HG02642 (cell line): ENCODE results near the gene YTHDF1.

ENCODE experiments used
- ATAC-seq: cut with Tn5 transposase; IDR thresholded peaks from one replicate; pipeline ENCODE4 v1.9.1; 2021; ENCODE audit warnings: mild to moderate bottlenecking; ENCODE audit not compliant: unreplicated experiment, poor library complexity

The YTHDF1 gene

DNA sequence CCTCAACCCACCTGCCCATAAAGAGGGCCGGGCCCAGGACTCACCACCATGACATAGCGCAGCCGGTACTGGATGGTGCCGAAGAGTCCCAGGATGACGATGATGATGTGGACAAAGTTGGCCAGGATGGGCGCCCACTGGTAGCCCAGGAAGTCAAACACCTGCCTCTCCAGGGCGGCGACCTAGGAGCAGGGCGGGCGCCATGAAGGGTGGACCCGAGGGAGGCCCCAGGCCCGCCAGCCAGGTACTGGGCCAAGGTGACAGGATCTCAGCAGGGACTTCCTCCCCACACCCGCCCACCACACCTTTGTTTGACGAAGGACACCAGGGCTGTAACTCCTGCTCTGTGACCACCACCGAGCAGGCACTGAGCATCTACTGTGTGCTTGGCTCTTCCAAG, 34.0 kb upstream of the YTHDF1 start:
- no peak for ATAC-seq

- no peak for ATAC-seq
Measured at GRCh38 chr20:63248835-63249591, 33.1 kb upstream of the YTHDF1 start.

- no peak for ATAC-seq
Measured at GRCh38 chr20:63247671-63248228, 31.8 kb upstream of the YTHDF1 start.

- no peak for ATAC-seq
Measured at GRCh38 chr20:63246490-63247288, 30.8 kb upstream of the YTHDF1 start.

GRCh38 chr20:63244468-63244867, 28.5 kb upstream of the YTHDF1 start:
- no peak for ATAC-seq

DNA sequence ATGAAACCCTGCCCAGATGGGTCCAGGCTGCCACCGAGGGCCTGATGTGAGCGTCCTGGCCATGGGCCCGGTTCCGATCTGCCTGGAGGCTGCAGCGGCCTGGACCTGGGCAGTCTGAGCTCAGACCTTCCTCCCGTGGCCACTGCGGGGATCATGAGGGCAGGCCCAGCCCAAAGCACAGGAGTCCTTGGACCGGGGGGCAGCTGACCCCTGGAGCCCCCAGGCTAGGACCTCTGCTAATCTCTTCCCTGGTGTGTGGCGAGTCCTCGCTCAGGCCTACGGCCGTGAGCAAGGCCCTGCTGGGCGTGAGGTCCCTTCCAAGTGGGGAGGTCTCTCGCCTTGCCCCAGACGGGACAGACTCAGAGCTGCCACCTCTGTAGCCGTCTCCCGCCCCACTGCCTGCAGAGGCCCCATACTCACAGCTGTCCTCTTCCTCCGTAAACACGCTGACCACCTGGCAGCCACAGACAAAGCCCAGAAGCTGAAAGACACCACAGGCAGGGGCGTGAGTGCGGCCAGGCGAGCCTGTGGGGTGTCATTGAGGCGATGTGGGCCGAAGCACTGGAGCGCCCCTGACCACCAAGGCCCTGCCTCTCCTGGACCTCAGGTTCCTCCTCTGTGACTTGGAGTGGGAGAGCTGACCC, 27.8 kb upstream of the YTHDF1 start:
- ATAC-seq: no peak

DNA sequence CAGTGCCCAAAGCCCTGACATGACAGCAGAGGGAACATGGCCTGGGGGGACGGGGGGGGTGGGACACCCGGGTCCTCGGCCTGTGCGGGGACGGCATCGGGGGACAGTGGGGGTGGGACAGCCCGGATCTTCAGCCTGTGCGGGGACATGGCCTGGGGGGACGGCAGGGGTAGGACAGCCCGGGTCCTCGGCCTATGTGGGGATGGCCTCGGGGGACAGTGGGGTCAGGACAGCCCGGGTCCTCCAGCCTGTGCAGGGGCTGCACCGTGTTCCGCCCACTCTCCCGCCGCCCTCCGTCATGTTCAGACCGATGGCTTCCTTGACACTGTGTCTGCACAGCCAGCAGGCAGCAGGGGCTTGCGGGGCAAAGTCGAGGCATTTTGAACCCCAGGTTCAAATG, 26.8 kb upstream of the YTHDF1 start:
- ATAC-seq: no peak

DNA sequence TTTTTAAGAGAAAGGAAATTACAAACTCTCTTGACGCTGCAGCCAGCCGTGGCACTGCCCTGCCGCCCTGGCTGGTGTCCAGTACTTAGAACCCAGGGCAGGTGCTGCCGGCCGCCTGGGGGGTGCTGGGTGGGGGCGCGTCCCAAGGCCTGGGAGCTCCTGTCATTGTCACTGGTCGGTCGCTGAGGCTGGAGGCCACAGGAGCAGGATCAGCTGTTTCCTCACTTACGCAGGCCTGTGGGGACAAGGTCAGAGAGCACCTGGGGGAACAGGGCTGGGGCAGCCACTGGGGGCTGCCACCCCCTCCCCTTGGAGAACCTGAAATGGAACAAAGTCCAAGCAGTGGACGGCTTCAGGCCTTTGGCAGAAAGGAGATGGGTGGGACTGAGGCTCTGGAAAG, 25.3 kb upstream of the YTHDF1 start:
- ATAC-seq: no peak

- ATAC-seq: no peak
Measured at GRCh38 chr20:63240004-63240403, 24.1 kb upstream of the YTHDF1 start.

DNA sequence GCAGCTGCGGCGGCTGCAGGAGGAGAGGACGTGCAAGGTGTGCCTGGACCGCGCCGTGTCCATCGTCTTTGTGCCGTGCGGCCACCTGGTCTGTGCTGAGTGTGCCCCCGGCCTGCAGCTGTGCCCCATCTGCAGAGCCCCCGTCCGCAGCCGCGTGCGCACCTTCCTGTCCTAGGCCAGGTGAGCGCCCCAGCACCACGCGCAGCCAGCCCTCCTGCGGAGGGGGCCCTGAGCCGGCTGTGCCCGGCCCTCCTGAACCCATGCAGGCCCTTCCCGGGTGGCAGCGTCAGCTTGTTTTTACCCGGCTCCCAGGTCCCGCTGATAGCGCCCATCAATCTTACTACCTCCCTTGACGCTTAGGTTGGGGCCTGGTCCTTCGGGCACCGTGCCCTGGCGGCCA, 23.5 kb upstream of the YTHDF1 start:
- no peak for ATAC-seq

- no peak for ATAC-seq
Measured at GRCh38 chr20:63238514-63239125, 22.7 kb upstream of the YTHDF1 start.

GRCh38 chr20:63238031-63238430, 22.1 kb upstream of the YTHDF1 start:
- ATAC-seq: no peak

- no peak for ATAC-seq
Measured at GRCh38 chr20:63236116-63236837, 20.3 kb upstream of the YTHDF1 start.

DNA sequence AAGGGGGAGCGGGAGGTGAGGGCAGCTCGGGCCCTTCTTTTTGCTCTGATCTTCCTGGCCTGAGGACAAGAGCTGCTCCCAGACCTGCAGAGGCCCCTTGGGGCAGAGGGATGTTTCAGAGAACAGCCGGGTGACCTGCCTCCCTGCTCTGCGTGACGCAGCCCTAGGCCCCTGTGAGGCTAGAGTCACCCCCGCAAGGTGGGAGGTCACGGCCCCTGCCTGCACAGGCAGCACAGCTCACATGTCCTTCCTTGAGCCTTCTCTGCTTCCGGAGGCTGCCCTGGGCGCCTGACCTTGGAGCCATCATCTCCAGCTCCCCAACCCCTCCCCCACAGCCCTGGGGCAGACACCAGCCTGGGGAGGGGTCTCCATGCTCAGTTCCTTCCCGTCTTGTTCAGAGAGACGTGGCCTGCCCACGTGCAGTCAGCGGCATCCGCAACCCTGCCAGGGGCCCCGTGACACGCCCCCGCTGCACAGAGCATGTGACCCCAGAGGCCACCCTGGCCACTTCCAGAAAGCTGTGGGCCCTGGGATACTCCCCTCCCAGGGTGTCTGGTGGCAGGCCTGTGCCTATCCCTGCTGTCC, 19.6 kb upstream of the YTHDF1 start, which contains the start of gene BIRC7:
TSS of gene BIRC7 (plus strand) at position 507 of the 585 bp plus-strand sequence. CDS start 192 bp downstream, outside the sequence.
- no peak for ATAC-seq

DNA sequence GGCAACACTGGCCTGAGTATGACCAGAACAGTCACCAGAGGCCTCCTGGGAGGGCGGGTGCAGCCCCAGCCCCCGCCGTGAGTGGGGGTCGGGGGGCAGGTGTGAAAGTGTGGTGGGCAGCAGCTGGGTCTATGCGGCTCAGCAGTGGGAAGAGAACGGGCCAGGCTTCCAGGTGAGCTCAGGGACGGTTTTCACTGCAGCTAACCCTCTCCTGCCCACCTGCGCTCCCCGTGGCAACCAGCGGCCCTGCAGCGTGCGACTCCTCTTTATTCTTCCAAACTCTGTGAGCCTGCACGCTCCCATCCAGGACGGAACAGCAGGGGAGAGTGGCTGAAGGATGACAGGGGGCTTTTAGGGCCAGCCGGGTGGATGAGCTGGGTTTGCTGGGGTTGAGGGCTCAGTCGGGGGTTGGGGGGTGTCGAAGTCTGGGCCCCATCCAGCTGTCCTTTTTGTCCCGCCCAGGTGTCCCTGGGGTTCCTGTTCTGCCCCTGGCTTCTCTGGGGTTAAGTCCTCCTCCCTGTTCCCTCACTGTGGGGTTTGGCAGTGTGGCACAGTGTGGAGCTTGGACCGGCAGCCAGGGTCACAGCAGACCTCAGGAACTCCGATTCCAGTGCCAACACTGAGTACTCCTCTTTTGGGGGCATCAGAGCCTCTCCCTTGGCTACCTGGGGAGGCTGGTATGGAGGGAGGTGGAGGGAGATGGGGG, 18.9 kb upstream of the YTHDF1 start:
- ATAC-seq: no peak

DNA sequence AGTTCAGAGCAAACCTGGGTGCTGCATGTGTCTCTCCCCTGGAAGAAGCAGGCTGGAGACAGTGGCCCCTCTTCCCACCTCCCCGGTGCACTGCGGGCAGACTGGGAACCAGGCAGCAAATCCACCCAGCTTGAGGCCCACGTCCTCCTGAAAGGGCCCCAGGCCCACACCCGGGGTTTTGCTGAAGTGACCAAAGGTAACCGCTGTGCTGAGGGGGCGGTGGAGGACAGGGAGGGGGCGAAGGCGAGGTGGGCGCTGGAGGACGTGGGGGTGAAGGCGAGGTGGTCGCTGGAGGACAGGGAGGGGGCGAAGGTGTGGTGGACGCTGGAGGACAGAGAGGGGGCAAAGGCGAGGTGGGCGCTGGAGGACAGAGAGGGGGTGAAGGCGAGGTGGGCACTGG, 18.0 kb upstream of the YTHDF1 start:
- ATAC-seq: no peak

DNA sequence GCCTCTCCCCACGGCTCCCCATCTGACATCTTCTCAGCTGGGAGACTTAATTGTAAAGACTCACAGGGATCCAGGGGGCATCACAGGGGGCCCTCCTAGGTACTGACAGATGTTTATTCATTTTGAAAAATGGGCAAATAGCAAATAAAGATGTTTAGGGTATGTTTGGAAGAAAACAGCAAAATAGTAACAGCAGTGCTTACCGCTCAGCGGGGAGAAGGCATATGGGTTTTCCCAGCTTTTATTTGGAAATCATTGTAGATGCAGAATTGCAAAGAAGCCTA, 17.1 kb upstream of the YTHDF1 start:
- ATAC-seq: no peak

GRCh38 chr20:63232235-63233060, 16.5 kb upstream of the YTHDF1 start:
- no peak for ATAC-seq
